Measurements from ENCODE around the gene TNFRSF14.
A peak's percentile ranks its signal among the peaks of the same experiment; 100 is the strongest.

Gene TNFRSF14

DNA sequence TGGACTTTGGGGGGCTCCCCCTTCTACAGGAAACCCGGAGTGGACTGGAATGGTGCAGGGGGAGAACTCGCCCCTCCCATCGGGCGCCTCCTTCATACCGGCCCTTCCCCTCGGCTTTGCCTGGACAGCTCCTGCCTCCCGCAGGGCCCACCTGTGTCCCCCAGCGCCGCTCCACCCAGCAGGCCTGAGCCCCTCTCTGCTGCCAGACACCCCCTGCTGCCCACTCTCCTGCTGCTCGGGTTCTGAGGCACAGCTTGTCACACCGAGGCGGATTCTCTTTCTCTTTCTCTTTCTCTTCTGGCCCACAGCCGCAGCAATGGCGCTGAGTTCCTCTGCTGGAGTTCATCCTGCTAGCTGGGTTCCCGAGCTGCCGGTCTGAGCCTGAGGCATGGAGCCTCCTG is at the start of gene TNFRSF14:
TSS of gene TNFRSF14 (plus strand) at position 95 of the 401 bp plus-strand sequence. CDS start at position 389, 294 bp downstream.
- peak; percentile 72 to 80 for DNase-seq

DNA sequence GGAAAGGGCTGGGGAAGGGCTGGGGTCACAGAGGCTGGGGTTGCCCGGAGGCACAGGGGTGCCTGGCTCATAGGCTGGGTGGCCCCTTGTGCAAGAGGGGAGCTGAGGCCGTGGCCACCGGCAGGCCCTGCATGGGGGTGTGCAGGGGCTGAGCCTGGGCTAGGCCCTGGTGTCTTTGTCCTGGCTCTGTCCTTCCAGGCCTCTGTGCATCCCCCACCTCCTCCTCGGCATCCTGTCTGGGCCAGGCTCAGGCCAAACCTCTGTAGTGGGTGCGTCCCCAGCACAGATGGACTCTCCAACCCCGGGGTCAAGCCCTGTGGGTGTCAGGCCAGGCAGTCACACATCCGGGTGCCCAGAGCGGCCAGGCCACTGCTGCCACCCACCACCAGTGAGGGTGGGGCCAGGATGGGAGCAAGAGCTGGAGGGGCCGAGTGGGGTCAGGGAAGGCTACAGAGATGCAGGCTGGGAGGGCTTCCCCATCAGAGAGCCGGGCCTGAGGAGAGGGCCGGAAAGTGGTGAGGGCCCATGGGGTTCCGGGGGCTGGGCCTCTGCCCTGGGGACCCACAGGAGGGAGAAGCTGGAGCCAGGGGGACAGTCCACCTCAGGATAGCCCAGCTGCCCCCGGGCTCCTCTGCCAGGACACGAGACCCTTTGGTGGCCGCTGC is 49.1 kb upstream of the TNFRSF14 start:
- no peak for DNase-seq

DNA sequence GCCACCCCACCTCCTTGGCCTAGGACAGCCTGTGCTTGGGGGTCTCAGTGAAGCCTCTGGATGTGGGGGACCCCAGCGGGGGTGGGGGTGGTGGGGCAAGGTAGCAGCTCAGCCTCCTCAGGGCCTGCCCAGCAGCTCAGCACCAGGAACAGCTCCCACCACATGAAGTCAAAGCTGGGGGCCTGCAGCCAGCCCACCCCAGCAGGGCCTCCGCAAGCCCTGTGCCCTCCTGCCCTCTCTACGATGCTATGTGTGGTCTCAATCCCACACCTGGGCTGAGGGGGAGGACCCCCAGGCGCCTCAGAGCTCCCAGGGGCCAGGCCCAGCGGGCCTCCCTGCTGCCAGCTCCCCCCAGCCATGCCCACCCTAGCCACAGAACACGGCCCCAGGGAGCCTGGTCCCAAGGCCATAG is 48.4 kb upstream of the TNFRSF14 start:
- DNase-seq = no peak

DNA sequence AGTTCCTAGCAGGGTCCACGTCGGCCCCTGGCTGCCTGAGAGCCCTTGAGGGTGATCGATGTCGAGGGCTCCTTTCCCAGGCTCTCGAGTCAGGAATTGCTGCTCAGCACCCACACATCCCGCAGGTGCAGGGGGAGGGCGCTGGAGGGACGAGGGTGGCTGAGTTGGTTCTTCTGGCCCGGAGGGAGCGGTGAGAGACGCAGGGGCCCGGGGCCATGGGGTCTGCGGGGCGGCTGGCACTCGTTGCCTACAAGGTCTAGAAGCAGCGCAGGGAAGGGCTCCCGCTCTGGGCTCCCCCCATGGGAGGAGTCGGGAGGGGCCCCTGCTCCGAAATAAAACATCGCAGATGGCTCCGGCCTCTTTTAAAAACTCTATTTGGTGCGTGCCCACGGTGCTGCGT is 48.0 kb upstream of the TNFRSF14 start:
- DNase-seq = no peak

DNA sequence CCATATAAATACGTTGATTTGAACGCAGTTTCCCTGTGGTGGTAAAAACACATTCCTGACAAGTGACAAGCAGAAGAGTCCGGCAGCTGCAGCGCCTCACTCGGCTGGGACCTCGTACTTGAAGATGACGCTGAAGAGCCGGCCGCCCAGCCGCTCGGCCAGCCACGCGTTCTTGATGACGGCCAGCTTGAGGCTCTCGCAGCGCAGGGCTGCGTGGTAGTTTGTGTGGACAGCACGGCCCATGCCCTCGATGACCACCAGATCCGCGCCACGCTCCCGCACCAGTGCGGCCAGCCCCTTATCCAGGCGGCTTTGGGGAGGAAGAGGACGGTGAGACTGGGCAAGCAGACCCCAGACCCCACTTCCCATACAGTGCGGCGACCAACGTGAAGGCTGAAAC is 47.4 kb upstream of the TNFRSF14 start:
- no peak for DNase-seq

DNA sequence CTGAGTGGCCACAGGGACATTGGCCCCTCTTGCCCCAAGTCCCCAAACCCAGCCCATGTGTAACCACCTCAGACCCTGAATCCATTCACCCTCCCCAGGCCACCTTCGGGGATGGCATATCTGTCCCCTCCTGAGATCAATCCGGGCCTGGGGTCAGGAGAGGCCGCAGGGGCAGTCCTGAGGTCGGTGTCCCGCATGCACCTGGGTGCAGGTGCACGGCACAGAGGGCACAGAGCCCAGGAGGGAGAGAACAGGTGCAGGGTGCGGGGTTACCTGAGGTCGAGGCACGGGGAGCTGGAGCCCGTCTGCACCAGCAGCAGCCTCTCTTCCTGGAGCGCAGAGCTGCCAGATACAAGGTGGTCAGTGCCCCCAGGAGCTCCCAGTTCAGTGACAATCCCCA is 46.6 kb upstream of the TNFRSF14 start:
- DNase-seq = no peak

DNA sequence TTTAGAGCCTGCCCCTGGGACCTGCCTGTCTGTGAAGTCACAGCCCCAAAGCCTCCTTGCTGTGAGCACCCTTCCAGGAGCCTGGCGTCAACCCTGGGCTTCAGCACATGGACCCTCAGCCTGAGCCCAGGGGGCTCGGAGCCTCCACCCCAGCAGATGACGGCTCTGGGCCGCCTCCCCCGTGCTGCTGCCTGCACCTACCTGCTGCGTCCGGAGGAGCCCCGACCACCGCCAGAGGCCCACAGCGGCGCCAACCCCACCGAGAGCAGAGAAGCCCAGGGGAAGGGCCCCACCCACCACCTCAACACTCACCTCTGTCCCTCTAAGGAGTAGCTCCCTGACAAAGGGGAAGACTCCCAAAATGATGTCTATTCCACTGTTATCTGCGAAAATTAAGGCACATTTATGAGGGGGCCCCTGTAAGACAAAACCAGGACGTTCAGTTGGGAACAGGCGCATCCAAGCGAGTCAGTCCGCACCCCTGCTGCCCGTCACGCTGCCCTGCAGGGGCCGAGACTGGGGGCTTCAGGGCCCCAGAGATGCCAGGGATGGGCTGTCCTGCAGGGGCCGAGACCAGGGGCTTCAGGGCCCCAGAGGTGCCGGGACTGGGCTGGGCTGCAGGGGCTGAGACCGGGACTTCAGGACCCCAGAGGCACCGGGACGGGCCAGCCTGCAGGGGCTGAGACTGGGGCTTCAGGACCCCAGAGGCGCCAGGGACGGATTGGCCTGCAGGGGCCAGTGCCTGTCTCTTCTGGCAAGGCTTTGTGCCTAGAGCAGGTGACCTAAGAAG is 45.6 kb upstream of the TNFRSF14 start:
- no peak for DNase-seq

DNA sequence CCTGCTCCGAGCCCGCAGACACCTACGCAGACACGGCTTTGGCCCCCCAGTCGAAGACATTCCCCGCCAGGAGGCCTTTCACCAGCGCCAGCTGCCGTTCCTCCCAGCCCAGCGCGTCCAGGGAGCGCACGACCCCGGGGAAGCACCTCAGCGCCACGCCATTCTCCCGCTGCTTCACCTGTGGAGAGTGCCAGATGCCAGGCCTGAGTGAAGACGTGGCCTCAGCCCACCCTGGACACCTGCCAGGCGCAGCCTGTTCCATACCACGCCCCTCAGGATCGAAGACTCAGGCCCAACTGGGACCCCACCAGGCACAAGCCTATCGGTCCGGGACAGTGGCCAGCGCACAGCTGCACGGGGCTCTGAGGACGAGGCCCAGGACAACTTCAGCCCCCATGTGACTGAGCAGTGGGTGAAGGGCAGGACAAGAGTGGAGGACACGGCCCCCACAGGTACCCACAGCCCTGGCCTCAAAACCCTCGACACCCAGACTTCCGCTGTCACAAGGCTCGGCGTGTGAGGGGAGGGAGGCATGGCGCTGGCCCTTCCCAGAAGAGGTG is 43.2 kb upstream of the TNFRSF14 start:
- no peak for DNase-seq

DNA sequence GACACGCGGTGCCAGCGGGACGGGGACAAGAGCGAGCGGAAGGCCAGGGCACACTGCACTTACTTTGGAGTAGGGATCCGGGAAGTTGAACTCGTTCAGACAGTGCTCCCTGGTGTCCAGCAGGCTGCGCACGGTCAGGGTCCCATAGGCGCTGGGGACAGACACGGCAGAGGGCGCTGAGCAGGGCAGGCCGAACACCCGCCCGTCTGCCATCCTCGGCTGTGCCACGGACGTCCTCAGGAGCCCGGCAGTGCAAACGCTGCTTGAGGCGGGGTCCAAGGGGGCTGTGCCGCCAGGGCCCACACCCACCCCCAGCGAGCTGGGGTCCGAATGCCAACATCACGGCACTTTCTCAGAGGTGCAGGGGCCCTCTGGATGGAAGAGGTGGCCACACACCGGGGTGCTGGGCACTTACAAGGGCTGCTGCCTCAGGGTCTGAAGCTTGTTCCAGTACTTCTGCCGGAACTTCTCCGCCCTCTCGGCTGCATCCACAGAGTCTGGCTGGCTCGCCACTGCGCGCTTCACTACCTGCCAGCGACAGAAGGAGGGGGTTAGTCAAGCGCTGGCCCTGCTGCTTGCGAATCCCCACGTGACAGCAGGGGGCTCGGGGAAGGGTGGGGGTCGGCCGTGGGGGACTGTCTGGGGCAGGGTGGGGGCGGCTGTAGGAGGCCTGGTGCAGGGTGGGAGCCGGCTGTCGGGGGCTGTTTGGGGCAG is 42.1 kb upstream of the TNFRSF14 start:
- no peak for DNase-seq

DNA sequence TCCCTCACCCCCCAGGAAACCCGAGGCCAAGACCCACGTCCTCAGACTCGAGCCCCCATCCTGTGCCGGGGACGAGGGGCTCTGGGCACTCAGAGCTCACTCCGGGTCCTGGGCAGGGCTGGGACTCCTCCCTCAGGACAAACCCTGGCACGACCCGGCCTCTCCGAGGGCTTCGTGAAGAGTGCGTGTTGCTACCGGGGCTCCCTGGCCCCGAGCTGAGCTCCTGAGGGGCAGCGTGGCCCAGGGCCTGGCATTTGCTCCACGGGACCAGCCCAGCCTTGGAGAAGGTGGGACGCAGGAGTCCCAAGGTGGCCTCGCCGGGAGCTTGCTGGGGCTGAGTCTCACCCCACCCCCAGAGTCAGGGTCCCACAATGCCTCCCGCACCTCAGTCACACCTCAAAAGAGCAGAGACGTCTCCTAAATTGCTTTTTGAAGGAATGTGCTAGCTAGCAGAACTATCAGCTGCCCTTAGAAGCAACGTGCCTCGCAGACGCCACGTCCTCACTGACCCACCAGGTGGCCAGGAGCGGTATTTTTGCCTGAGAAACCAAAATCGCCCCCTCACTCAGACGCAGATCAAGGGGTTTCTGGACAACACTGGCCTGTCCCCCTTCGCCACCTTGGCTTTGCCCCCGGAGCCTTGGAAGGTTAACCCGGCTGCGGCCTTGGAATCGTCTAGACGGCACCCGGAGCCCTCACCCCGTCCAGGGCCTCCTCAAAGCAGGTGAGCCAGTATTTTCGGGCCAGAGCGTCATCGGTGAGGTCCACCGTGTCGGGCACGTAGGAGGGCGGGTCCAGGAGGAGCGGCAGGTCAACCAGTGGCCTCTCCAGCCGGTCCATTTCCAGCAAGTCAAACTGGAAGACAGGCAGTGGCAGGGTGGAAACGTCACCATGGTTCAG is 41.1 kb upstream of the TNFRSF14 start:
- no peak for DNase-seq

DNA sequence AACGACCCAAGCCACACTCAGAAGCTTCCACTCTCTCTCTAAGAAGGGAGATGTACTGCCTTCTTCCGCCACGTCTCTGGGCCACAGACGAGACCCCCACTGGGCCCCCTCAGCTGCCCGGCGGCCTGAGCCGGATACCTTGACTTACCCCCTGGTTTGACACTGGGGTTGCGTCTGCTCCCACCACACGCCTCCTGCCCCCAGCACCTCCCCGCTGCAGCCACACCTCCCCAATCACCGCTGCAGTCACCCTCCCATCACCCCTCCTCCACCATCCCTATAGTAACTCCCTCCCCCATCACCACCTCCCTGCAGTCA is 40.4 kb upstream of the TNFRSF14 start:
- no peak for DNase-seq

DNA sequence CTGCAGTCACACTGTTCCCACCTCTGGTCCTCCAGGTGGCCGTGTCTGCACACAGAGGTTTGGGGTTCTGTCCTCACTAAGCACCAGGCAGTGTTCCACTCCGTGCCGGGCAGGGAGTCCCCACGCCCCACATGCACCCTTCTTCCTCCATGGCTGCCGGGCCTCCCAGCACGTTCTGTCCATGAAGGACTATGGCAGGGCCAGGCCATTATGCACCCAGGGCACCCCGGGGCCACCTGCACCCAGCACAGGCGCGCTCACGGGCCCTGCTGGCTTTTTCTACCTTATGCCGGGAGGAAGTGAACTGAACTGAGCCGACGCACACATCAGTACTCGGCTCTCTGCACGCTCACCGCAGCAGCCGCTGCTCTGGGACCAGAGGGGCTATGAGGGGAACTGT is 40.0 kb upstream of the TNFRSF14 start:
- DNase-seq = no peak

DNA sequence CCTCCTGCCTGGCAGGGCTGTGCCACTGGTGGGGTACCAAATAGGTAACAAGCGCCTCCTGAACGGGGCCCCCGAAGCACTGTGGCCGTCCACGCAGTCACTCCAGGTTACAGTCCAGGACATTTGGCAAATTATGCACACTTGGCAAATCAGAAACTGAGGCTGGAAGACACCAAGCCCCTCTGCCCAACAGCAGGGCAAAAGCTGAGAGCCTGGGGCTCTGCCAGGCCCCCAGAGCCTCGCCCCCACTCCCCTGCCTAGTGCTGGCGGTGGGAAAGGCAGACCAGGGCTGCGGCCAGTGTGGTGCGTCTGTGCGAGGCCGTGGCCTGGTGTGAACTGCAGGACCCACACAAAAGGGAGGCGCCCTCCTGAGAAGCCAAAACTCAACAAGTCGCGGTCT is 39.2 kb upstream of the TNFRSF14 start:
- DNase-seq = no peak

DNA sequence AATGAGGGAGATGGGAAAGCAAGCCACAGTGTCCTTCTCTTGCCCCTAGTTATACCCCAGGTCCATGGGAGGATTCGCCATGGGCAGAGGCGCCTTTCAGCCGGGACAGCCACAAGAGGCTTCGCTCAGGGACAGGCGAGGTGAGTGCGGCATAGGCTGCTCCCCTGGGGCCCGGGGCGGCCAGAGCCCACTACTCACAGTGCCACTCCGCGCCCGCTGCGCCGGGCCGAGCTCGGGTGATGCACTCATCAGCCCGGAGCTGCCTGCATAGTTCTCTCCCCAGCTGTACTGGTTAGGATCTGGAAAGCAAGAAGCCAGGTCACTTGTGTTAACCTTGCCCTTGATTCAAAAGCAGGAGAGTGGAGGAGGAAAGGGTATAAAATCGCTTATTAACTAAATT is 38.2 kb upstream of the TNFRSF14 start:
- no peak for DNase-seq

DNA sequence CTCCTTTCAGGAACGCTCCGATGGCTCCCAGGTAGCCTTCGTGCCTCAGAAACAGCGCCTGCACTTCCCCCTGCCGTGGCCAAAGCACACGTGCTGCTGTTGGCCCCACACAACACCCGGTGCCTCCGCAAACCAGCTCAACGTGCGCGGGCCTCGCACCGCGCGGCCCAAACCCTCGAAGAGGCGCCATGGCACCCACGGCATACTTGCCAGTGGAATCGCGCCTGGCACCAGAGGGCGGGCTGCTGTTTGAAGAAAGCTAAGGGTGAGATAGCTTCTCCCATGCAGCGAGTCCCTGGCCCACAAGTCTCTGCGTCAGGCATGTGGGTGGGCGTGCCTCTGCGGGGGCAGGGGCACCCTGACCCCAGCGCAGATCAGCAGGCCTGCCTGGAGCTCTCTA is 37.6 kb upstream of the TNFRSF14 start:
- DNase-seq = no peak

DNA sequence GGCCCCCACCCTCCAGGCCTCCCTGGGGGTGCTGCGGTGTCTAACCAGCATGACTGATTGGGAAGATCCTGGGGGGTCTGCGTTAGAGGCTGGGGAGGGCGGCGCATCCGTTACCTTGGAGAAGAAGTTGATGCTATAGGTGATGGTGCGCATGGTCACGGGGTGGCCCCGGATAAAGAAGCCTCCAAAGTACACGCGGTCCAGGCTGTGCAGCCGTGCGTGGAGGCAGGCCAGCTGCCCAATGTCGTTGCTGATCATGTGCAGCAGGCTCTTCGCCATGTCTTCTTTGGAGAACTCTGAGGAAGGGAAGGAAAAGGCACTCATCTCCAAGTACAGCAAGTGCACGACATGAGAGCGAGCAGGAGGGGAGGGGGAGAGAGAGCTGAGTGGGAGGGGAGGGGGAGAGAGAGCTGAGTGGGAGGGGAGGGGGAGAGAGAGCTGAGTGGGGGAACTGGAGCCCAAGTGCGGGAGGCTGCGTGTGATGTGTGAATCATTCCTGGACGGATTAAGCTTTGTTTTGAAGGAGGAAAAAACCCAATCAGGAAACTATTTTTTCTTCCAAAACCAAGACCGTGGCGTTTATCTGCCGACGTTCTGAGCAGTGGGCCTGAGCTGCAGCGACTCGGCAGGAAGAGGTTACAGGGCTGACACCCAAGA is 37.0 kb upstream of the TNFRSF14 start:
- no peak for DNase-seq

DNA sequence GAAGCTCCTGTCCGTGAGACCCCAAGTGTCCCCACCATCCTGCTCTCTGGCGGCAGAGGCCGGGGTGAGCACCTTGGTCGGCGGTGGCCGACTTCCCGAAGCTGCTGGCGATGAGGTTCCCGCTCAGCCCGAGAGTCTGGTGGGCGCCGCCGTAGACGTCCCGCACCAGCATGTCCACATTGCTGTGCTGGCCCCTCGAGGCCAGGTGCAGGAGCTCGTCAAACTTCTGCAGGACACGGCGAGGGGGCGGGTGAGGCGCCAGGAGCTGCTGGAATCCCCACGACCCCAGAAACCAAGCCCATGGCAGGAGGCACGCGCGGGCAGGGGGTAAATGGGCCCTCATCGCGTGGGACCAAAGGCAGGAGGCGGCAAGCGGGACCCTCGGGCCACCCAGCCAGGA is 36.4 kb upstream of the TNFRSF14 start:
- DNase-seq = no peak

DNA sequence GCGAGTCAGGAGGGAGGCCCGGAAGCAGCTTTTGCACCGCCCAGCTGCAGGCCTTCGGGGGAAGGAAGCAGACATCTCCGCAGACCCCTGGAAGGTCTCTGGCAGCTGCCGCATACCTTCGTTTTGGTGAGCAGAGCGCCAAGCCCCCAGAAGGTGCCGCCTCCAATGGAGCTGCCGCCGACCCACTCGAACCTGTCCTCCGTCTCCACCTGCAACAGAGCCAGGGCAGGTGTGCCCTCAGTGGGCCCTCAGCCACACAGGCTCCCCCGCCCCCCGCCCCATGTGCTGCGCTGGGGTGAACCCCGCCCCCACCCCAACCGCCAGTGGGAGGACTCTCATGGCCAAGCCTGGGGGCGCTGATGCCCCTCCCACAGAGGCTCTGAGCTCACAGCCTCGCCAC is 36.0 kb upstream of the TNFRSF14 start:
- DNase-seq = no peak

DNA sequence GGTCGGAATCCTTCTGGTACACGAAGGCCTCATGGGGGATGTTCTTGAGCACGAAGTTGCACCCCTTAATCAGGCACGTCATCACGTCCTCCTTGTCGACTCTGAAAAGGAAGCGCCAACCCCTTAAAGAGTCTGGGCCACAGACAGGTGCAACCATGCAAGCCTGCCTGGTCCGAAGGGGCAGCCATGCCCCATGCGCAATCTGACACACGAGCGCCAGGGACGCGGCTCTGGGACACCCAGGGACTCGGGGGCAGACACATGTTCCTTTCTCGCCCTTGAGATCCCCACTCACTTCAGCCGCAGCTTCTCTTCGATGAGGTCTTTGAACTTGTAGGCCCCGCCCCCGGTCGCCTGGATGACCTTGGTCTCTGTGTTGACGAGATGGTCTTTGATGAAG is 35.4 kb upstream of the TNFRSF14 start:
- no peak for DNase-seq

DNA sequence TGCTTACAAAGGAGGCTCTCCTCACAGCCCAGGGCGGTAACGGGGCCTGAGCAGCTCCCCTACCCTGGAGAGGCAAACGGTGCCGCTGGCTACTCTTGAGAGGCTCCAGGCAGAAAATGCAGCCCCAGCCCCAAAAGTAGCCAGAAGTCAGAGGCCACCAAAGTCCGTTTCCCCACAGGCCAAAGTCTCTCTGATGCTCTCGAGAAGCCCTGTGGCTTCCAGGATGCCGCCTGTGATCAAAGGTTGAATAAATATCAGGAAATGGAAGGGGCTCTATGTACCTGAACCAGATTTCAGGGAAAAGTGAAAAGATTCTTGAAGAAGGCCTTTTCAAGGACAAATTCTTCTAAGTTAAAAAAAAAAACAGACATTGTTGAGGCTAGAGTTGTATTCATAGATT is 33.9 kb upstream of the TNFRSF14 start:
- DNase-seq = no peak

DNA sequence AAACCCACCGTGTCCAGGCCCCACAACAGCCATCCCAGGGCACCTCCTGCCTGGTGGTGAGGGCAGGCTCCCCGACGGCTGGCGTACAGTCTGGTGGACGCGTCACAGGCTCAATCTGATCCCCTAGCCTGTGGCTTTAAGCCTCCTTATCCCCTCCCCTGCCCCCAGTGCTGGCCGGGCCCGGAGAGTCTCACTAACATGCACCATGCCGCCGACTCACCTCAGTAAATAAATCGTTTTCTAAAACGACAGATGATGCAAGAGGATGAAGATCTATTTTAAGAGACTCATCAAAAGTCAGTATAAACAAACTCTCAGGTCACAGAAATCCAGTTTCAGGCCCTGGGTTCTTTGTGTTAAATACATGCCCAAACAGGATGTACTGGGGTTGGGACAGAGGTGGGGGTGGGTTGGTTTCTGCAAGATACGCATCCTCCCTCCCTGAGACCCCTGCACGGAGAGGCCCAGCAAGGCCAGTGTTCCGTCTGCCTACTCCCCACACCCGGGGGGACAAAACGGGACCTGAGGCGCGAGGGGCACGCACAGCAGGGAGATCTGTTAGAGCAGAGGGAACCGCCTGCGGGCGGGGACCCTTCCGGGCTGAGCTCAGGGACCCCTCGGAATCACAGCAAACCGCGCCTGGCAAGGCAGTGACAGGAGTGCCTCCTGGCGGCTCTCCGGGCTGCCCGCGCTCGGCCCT is 32.8 kb upstream of the TNFRSF14 start:
- no peak for DNase-seq

Measured in inflammatory macrophage treated with lipopolysaccharide for 1 hour (primary cell).